ENCODE data around the gene EXOC3. TPM values are rescaled to one million over a fixed set of nuclear protein-coding genes. Genes with fewer than 3 reads are reported as not detected.

Gene EXOC3
- total and polyA plus RNA-seq, 2 of the 8 experiments (the other 6 are each of a cell fraction or from before 2014, with no cell fraction given) = 14.4 to 30.0 TPM

- WGBS, 2 experiments (ENCODE audit: extremely low coverage in 1 of 2, insufficient coverage in 1 of 2, insufficient read length in 1 of 2, insufficient replicate concordance in 2 of 2, low coverage in 1 of 2, low lambda C conversion rate in 2 of 2, missing lambda C conversion rate in 1 of 2) = 88% methylated on average over 5 of the region's 5 CpGs; no CpG with 5 or more reads in 1 of the 2 experiments
- Histone ChIP-seq H4K20me1 (replicated peaks in 1 of 2; ENCODE audit: control insufficient read depth in 1 of 2, insufficient read depth in 2 of 2, low read length in 2 of 2) (peaks cover 2 to 9% of the 10 kb centered on the region in 2 experiments), H3K9me3 (ENCODE audit: insufficient read depth in 2 of 2, low read depth in 1 of 2, low read length in 1 of 2) (no peaks in the 10 kb centered on the region), H3K36me3 (ENCODE audit: control insufficient read depth in 2 of 4, insufficient read depth in 4 of 4, low read length in 3 of 4) (peaks cover 0 to under 1% (median 0%) of the 10 kb centered on the region in 4 experiments; a peak in 1 of 8 replicates), H3K4ac (replicated peaks; ENCODE audit: insufficient read length, low read depth, low read length) (no peak overlapping the region), H3K79me2 (ENCODE audit: control insufficient read depth in 1 of 2, insufficient read depth in 2 of 2, low read length in 2 of 2) (peaks cover 0 to 8% of the 10 kb centered on the region in 2 experiments; a peak in 1 of 4 replicates), H3K4me2 (ENCODE audit: insufficient read depth in 1 of 2, low read depth in 2 of 2, low read length in 2 of 2) (peak overlapping the region; percentile 77 to 96), H3K27me3 (replicated peaks in 1 of 4; ENCODE audit: control insufficient read depth in 3 of 4, extremely low read depth in 1 of 4, insufficient read depth in 3 of 4, low read length in 3 of 4) (peaks cover 0 to 4% (median 0%) of the 10 kb centered on the region in 4 experiments; a peak in 2 of 7 replicates), H3K23me2 (ENCODE audit: low read depth, low read length) (peaks cover 13% of the 10 kb centered on the region; the same call in 1 of the 2 replicates), H2BK20ac (ENCODE audit: low read length) (no peak overlapping the region), H3K56ac (replicated peaks; ENCODE audit: insufficient read length, low read depth, low read length) (no peak overlapping the region), H2AFZ (ENCODE audit: low read length) (no peak overlapping the region), H2AK5ac (ENCODE audit: low read depth, low read length) (no peak overlapping the region), H4K8ac (ENCODE audit: extremely low read depth, insufficient read depth, low read length) (no peak overlapping the region), H3K23ac (ENCODE audit: insufficient read length) (no peak overlapping the region), H2BK12ac (ENCODE audit: low read depth, low read length) (no peak overlapping the region), H2BK120ac (replicated peaks; ENCODE audit: low read depth, low read length) (no peak overlapping the region), H3K4me3 (ENCODE audit: extremely low read depth in 1 of 4, insufficient read depth in 2 of 4, low read depth in 3 of 4, low read length in 4 of 4) (peak overlapping the region; percentile 90 to 95 (median 92); a peak in 7 of 8 replicates), H3K4me1 (replicated peaks in 1 of 4; ENCODE audit: control insufficient read depth in 3 of 4, insufficient read depth in 4 of 4, low read length in 3 of 4) (peaks cover 0 to 12% (median 8%) of the 10 kb centered on the region in 4 experiments; a peak in 5 of 7 replicates), H3K14ac (ENCODE audit: insufficient read length) (no peak overlapping the region), H2BK5ac (ENCODE audit: low read depth, low read length) (no peak overlapping the region), H2BK15ac (ENCODE audit: low read length) (no peak overlapping the region), H4K91ac (replicated peaks; ENCODE audit: insufficient read length, low read length) (no peak overlapping the region), H3K27ac (ENCODE audit: low read depth, low read length) (no peak overlapping the region), H4K5ac (ENCODE audit: insufficient read length, low read depth, low read length) (no peak overlapping the region), H3K9ac (replicated peaks in 1 of 4; ENCODE audit: extremely low read depth in 1 of 4, low read depth in 3 of 4, low read length in 3 of 4) (no peak overlapping the region), H3K79me1 (ENCODE audit: low read depth, low read length) (peaks cover 9% of the 10 kb centered on the region; the same call in 1 of the 2 replicates), H3K18ac (ENCODE audit: extremely low read depth, low read length) (no peak overlapping the region)
- ChIA-PET POLR2A (ENCODE audit: partially characterized antibody) (interaction anchor here (0.5 kb wide), 1 partner anchor 101 kb away, joined by 3 read pairs; no protein-coding TSS in a partner anchor), CTCF (ENCODE audit: partially characterized antibody) (interaction anchor here (0.6 to 1.1 kb wide), 3 partner anchors 11 to 338 kb away, joined by 3 to 5 read pairs (median 4); no protein-coding TSS in a partner anchor)
- FAIRE-seq = no peak
- DNase-seq (ENCODE audit: low read depth in 1 of 2, low spot score in 2 of 2) = no peak
- TF ChIP-seq SP4 (IDR thresholded peaks at IDR 0.05; ENCODE audit: low read length) = no peak
- no peak for TF ChIP-seq CHD2 (IDR thresholded peaks at IDR 0.05; ENCODE audit: low read length)
- TF ChIP-seq TEAD4 (IDR thresholded peaks at IDR 0.05; ENCODE audit: low read depth, low read length) = no peak
- TF ChIP-seq CREB1 (IDR thresholded peaks at IDR 0.05) = no peak
- TF ChIP-seq EZH2 (IDR thresholded peaks at IDR 0.05; ENCODE audit: low read depth, low read length, severe bottlenecking) = no peak
- no peak for TF ChIP-seq GABPA (IDR thresholded peaks at IDR 0.05; ENCODE audit: borderline replicate concordance, insufficient read depth, low read length)
- no peak for TF ChIP-seq KDM1A (IDR thresholded peaks at IDR 0.05; ENCODE audit: borderline replicate concordance, low read length)
- TF ChIP-seq CBX8 (IDR thresholded peaks at IDR 0.05; ENCODE audit: borderline replicate concordance, low read depth, low read length) = no peak
- TF ChIP-seq SRF (IDR thresholded peaks at IDR 0.05; ENCODE audit: low read depth, low read length) = no peak
- TF ChIP-seq POU5F1 (IDR thresholded peaks at IDR 0.05; ENCODE audit: low read depth, low read length) = no peak
- TF ChIP-seq FOSL1 (IDR thresholded peaks at IDR 0.05; ENCODE audit: insufficient read depth, low read depth, low read length) = no peak
- no peak for TF ChIP-seq SIX5 (IDR thresholded peaks at IDR 0.05; ENCODE audit: low read depth, low read length)
- no peak for TF ChIP-seq HDAC2 (IDR thresholded peaks at IDR 0.05; ENCODE audit: borderline replicate concordance in 1 of 2, low read depth in 2 of 2, low read length in 2 of 2)
These were observed 1.0 kb upstream of the EXOC3 start for GRCh38 chr5:441996-442334.
